Activated naive CD8-positive, alpha-beta T cell treated with anti-CD3 and anti-CD28 coated beads, Interleukin-2, amount 50 U/mL, for 24 hours (primary cell): ENCODE measurements around the gene SLC8A1.

Experiments
- ATAC-seq: fragments of 150-1000 bp; cut with Tn5 transposase; one replicate; pipeline ENCODE4 v1.10.0; 2021
- DNase-seq: peaks from one replicate; pipeline ENCODE4 v3.0.0; 2021
- H3K27ac Mint-ChIP-seq: one replicate; pipeline ENCODE4 v1.8.0; 2021; ENCODE audit warnings: mild to moderate bottlenecking, mixed read lengths
- H3K27me3 Mint-ChIP-seq: one replicate; pipeline ENCODE4 v1.8.0; 2021; ENCODE audit warnings: mixed read lengths
- H3K36me3 Mint-ChIP-seq: one replicate; pipeline ENCODE4 v1.8.0; 2021; ENCODE audit warnings: low read depth, mixed read lengths
- H3K4me1 Mint-ChIP-seq: one replicate; pipeline ENCODE4 v1.8.0; 2021; ENCODE audit warnings: mixed read lengths
- H3K4me3 Mint-ChIP-seq: one replicate; pipeline ENCODE4 v1.8.0; 2021; ENCODE audit warnings: mild to moderate bottlenecking, moderate library complexity, mixed read lengths
- H3K9me3 Mint-ChIP-seq: one replicate; pipeline ENCODE4 v1.8.0; 2021; ENCODE audit warnings: mixed read lengths

Gene SLC8A1

DNA sequence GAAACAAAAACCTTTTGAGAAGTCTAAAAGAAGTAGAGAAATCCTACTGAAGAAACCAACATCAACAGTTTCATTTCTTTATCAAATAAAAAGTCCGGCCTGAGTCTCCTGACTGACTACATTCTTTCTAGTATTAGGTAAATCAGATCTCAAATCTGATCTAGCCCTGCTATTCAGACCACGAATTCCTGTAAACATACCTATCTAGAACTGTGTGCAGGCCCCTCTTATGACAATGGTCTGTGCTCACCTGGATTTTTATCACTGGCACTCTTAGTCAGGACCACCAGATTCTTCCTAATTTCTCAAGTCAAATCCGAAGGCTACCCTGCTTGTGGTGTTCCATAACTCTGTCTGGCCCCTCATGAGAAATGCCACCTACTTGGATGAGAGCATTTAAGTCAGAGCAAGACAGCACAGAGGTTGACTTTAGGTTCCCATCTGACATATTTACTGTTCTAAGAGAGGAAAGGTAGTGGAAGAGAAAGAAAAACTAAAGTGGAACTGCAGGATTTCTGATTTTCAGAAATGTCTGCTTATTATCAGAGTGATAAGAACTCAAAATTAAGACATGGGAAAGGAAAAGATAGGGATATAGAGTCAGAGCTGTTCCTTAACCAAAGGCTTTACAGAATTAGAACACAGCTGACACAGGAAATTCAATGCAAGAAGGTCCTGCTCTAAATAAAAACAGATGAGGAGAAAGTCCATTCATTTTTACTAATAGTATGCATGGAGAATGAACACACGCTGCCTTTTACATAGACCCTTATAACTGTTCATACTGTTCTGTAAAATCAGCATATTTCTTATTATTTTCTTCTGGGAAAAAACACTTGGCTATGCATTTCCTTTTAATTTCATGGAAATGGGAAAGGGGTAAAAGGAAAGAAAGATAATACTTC is 56.5 kb downstream of the SLC8A1 start:
- H3K4me3 Mint-ChIP-seq: no peak overlapping the region
- no peaks in the 10 kb centered on the region for H3K36me3 Mint-ChIP-seq
- no peaks in the 10 kb centered on the region for H3K27me3 Mint-ChIP-seq
- no peak for DNase-seq
- ATAC-seq: no peak
- no peak overlapping the region for H3K27ac Mint-ChIP-seq
- peaks cover 2% of the 10 kb centered on the region for H3K9me3 Mint-ChIP-seq
- H3K4me1 Mint-ChIP-seq: no peaks in the 10 kb centered on the region

DNA sequence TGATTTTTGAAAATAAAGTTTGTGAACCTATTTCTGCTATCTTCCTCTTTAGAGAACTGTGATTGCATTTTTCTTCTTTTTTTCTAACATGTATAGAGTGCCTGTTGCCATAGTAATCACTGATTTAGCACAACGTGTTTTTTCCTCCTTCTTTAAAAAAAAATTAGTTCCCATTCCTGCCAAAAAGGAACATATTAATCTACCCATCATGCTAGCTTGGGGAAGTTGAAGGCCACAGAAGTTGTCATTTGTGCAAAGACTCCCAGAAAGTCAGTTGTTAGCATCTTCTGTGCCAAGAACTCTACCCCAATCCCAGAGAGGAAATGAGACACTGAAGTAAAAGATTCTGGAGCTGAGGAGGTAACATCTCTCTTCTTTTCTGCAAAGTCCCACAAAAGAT is 57.3 kb downstream of the SLC8A1 start:
- no peak overlapping the region for H3K4me3 Mint-ChIP-seq
- no peaks in the 10 kb centered on the region for H3K9me3 Mint-ChIP-seq
- no peaks in the 10 kb centered on the region for H3K36me3 Mint-ChIP-seq
- no peaks in the 10 kb centered on the region for H3K4me1 Mint-ChIP-seq
- ATAC-seq (no peak), DNase-seq (no peak)
- H3K27ac Mint-ChIP-seq: no peak overlapping the region
- no peaks in the 10 kb centered on the region for H3K27me3 Mint-ChIP-seq

DNA sequence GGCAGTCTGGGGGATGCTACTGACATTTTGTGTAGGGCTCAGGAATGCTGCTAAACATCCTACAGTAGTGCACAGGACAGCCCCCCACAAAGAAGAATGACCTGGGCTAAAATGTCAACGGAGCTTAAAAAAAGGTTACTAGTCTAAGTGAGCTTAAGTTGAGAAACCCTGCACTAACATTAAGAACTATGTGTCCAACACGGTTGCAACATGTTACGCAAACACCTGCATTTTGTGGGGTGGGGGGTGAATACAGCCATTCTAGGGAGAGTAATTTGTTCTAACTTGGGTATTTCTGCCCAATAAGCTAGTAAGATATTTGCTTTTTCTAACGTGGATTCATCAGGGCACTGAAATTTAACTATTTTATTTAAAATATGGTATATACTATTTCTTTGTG is 57.9 kb downstream of the SLC8A1 start:
- no peaks in the 10 kb centered on the region for H3K27me3 Mint-ChIP-seq
- DNase-seq (no peak), ATAC-seq (no peak)
- no peak overlapping the region for H3K4me3 Mint-ChIP-seq
- no peaks in the 10 kb centered on the region for H3K4me1 Mint-ChIP-seq
- H3K36me3 Mint-ChIP-seq: no peaks in the 10 kb centered on the region
- H3K27ac Mint-ChIP-seq: no peak overlapping the region
- no peaks in the 10 kb centered on the region for H3K9me3 Mint-ChIP-seq

DNA sequence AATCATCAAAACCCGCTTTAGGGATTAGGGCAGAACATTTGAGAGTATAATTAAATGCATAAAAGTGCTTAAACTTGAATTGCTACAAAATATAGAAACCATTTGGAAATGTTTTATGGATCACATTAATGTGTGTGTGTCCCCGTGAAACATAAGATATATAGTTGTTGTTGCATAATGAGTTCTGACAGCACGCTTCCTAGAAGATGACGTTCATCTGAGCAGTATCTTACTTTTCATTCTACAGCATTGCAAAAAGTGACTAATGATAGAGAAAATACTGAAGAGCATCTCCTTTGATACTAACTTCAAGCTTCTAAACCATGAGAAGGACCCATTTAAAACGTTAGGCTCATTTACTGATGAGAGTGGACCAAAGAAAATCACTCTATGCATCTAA is 63.7 kb downstream of the SLC8A1 start:
- H3K27me3 Mint-ChIP-seq: no peaks in the 10 kb centered on the region
- DNase-seq (no peak), ATAC-seq (no peak)
- no peaks in the 10 kb centered on the region for H3K36me3 Mint-ChIP-seq
- no peak overlapping the region for H3K27ac Mint-ChIP-seq
- H3K4me3 Mint-ChIP-seq: no peak overlapping the region
- H3K9me3 Mint-ChIP-seq: no peaks in the 10 kb centered on the region
- no peaks in the 10 kb centered on the region for H3K4me1 Mint-ChIP-seq

DNA sequence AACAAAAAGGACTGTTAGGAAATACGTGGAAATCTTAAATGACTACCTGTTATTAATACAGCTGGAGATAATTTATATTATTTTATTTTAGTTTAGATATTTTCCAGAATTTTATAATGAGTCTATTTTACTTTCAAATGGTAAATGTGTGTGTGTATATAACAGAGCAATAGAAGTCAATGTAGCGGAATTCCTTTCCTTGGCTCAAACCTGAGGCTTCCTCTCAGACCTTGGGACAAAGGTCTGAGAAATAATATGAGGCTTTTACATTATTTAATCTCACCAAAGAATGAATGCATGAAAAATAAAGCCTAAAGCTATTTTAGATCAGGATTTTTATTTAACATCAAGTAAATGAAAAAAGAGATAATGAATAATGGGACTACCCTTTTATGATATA is 65.7 kb downstream of the SLC8A1 start:
- H3K27me3 Mint-ChIP-seq: no peaks in the 10 kb centered on the region
- no peak overlapping the region for H3K4me3 Mint-ChIP-seq
- no peak for ATAC-seq
- H3K27ac Mint-ChIP-seq: no peak overlapping the region
- no peaks in the 10 kb centered on the region for H3K4me1 Mint-ChIP-seq
- peaks cover 3% of the 10 kb centered on the region for H3K36me3 Mint-ChIP-seq
- no peak for DNase-seq
- peaks cover 8% of the 10 kb centered on the region for H3K9me3 Mint-ChIP-seq

DNA sequence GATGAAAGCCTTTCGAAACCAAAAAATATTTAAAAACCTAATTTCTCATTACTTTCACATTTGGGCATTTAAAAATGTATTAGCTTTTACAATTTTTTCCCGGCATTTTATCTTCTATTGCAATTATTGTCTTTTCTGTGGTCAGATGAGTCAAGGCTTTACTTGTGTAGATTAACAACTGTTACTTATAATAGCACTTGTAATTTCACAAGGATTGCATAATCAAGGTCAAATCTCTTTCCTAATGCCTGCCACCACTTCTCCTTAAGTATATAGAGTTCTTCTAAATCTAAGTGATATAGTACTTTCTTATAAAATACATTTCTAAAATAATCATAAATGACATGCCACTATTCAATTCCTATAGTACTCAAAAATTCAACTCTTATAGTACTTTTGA is 67.2 kb downstream of the SLC8A1 start:
- no peak for DNase-seq

DNA sequence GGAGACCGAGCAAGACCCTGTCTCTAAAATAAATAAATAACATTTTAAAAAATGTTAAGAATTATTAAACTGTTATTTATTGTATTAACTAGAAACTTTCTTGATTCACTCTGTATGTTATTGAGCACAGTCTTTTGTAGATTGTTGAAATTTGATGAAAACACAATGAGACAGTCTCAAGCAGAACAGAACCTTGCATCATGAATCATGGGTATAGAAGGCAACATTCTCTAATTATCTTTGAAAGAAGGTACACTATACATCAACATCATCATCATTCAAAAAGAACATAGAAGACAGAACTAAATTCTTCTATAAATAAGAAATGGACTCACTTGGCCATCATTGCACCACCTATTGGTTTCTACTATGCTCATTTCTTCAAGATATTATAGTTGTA is 67.7 kb downstream of the SLC8A1 start:
- no peak overlapping the region for H3K27ac Mint-ChIP-seq
- H3K9me3 Mint-ChIP-seq: peaks cover 14% of the 10 kb centered on the region
- no peaks in the 10 kb centered on the region for H3K27me3 Mint-ChIP-seq
- H3K36me3 Mint-ChIP-seq: peaks cover 3% of the 10 kb centered on the region
- no peak for ATAC-seq
- no peak overlapping the region for H3K4me3 Mint-ChIP-seq
- H3K4me1 Mint-ChIP-seq: no peaks in the 10 kb centered on the region
- no peak for DNase-seq

More for the DNA sequence above, 67.2 kb downstream of the SLC8A1 start:
- Mint-ChIP-seq H3K9me3 (peaks cover 11% of the 10 kb centered on the region), H3K27me3 (no peaks in the 10 kb centered on the region), H3K27ac (no peak overlapping the region), H3K4me3 (no peak overlapping the region), H3K36me3 (peaks cover 3% of the 10 kb centered on the region), H3K4me1 (no peaks in the 10 kb centered on the region)
- ATAC-seq: no peak

DNA sequence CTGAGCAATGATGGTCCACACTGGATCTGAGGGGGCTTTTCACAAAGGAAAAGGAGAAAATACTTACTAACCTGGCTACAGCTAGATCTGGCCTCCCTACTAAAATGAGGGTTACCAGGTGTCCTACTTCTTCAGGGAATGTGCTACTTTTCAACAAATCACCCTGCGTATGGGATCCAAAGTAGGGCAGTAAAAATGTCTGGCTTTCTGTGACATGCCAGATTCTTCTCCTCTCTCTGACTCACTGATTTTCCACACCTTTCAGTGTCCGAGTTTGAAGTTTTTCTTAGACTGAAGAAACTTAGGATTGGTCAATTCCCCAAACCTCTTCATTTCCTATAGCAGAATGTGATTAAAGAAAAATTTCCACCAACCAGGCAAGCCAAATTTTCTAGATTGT is 71.2 kb downstream of the SLC8A1 start:
- no peak for ATAC-seq
- no peak overlapping the region for H3K4me3 Mint-ChIP-seq
- no peaks in the 10 kb centered on the region for H3K27me3 Mint-ChIP-seq
- H3K36me3 Mint-ChIP-seq: peaks cover 3% of the 10 kb centered on the region
- H3K4me1 Mint-ChIP-seq: no peaks in the 10 kb centered on the region
- no peak for DNase-seq
- H3K9me3 Mint-ChIP-seq: peaks cover 19% of the 10 kb centered on the region
- H3K27ac Mint-ChIP-seq: no peak overlapping the region

DNA sequence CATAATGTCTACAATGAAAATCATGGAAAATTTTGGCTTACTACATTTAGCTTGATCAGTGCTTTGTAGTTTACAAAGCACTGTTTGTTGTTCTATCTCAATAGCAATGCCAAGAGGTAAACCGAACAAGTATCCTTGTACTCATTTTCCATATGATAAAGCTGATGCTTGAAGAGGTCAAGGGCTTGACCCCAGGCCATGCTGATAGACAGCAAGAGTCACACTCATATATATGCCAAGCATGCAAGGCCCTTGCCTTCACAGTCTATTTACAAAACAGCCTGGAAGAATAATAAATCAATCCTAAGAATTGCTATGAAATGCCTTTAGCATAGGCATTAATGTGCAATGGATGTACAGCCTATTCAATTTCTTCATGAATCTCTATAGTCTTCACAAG is 71.8 kb downstream of the SLC8A1 start:
- Mint-ChIP-seq H3K4me1 (no peaks in the 10 kb centered on the region), H3K36me3 (peaks cover 3% of the 10 kb centered on the region), H3K4me3 (no peak overlapping the region), H3K27me3 (no peaks in the 10 kb centered on the region), H3K9me3 (peaks cover 19% of the 10 kb centered on the region), H3K27ac (no peak overlapping the region)
- no peak for DNase-seq
- no peak for ATAC-seq

DNA sequence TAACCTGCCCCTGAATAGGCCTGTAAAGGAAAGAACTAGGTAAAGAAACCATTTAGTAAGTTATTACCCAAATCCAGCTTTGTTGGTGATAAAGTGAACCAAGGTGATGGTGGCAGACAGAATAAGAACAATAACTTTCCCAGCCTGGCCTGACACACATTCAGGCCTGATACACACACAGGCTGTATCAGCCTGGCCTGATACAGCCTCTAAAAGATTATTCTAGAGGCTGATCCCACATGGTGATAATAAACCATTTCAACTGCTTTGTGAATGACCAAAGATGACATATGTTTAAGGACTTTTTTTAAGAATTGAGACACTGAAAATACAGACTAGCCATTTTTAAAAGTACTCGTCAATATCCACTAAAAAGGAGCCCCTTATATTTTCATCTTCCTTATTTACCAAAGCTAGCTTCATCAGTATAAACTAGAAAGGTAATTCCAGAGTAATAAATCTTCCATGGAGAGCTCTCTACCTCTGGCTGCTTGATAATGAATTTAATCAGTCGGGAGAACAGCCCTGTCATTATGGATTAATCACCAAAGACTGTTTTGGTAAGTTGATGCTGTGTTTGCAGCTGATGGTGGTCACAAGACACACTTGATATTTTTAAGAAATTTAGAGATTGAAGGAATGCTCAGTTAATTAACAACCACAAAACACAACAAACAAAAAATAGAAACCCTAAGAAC is 77.2 kb downstream of the SLC8A1 start:
- peaks cover 9% of the 10 kb centered on the region for H3K9me3 Mint-ChIP-seq
- H3K27ac Mint-ChIP-seq: no peak overlapping the region
- H3K4me3 Mint-ChIP-seq: no peak overlapping the region
- ATAC-seq (no peak), DNase-seq (no peak)
- no peaks in the 10 kb centered on the region for H3K27me3 Mint-ChIP-seq
- H3K4me1 Mint-ChIP-seq: peaks cover 2% of the 10 kb centered on the region
- H3K36me3 Mint-ChIP-seq: no peaks in the 10 kb centered on the region

DNA sequence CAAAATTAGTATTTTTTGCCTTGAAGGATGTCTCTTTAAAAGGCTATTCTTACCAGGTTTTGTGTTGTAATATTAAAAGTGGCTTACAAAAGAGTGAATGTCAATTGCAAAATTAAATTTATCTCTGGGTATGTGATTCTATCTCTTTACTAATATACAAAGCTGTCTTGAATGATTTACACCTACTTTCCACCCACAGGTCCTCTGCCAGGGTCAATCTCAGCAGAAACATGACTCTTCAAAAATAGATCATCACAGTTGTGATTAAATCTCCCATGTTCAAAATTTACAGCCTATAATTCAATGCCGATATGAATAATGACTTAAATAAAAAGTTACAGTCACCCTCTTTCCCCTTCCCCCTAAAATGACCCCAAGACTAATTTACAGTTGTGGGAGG is 78.8 kb downstream of the SLC8A1 start:
- peaks cover 3% of the 10 kb centered on the region for H3K9me3 Mint-ChIP-seq
- peaks cover 2% of the 10 kb centered on the region for H3K4me1 Mint-ChIP-seq
- no peak for ATAC-seq
- no peaks in the 10 kb centered on the region for H3K36me3 Mint-ChIP-seq
- H3K4me3 Mint-ChIP-seq: no peak overlapping the region
- no peak overlapping the region for H3K27ac Mint-ChIP-seq
- no peak for DNase-seq
- H3K27me3 Mint-ChIP-seq: no peaks in the 10 kb centered on the region

DNA sequence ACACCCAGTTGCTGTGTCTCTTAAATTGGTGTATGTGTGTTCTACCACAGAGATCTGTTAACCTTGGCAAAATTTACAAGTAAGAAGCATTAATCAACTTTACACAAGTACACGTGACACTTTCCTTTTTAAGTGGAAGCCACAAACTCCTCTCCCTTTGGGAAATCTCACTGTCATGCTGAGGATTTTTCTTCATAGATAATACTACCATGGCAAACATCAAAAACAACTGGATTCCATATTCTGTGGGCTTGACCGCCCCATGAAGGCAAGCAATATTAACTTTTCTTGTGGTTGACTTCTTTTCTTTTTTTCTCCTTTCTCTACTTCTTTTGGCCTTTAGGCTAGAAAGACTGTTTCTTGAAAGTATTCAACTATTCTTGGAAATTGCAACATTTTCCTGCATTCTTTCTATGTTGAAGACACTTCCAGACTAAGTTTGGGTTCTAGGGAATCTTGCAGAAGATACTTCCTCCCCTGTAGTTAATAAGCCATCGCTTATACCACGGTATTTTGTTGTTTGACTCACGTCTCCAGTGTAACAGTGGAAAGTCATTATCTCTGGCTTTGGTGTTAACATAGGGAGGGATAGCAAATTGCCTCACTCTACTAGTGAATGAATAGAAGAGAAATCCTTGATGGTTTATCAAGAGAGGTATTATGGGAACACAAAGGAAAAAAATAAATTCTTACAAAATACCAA is 79.5 kb downstream of the SLC8A1 start:
- H3K36me3 Mint-ChIP-seq: no peaks in the 10 kb centered on the region
- no peak for DNase-seq
- H3K27ac Mint-ChIP-seq: no peak overlapping the region
- ATAC-seq: no peak
- peaks cover 3% of the 10 kb centered on the region for H3K9me3 Mint-ChIP-seq
- H3K27me3 Mint-ChIP-seq: no peaks in the 10 kb centered on the region
- peaks cover 2% of the 10 kb centered on the region for H3K4me1 Mint-ChIP-seq
- H3K4me3 Mint-ChIP-seq: no peak overlapping the region

DNA sequence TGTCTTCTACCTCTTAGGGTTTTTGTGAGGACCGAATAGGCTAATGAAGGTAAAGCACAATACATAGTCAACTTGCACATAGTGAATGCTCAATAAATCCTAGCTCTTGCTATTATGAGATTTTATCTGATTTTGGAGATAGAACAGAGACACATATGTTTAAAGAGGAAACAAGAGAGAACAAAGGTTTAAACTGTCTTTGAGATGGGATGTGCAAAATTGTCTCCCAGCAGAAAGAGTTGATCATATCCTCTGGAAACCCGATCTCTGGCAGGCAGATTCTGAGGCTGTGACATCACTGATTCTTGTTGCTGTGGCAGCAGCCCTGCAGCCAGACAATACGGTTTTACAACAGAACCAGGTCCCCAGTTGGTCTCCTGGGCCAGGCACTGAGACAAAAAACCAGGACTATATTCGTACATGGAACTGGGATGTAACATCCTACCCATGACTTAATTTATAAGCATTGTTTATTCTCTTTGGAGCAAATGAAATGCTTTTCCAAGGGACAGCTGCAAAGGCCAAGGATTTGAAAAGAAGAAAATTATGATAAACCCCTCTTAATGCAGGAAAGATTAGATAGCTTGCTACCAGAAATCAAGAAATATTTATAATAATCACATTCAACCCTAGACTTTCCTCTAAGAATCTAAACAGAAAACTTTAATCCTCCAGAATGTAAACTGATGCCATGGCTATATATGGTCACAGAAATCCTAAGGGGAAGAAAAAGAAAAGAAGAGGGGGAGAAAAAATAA is 80.2 kb downstream of the SLC8A1 start:
- DNase-seq: no peak
- H3K4me3 Mint-ChIP-seq: no peak overlapping the region
- H3K4me1 Mint-ChIP-seq: peaks cover 2% of the 10 kb centered on the region
- no peaks in the 10 kb centered on the region for H3K27me3 Mint-ChIP-seq
- ATAC-seq: no peak
- H3K27ac Mint-ChIP-seq: no peak overlapping the region
- no peaks in the 10 kb centered on the region for H3K36me3 Mint-ChIP-seq
- peaks cover 3% of the 10 kb centered on the region for H3K9me3 Mint-ChIP-seq

DNA sequence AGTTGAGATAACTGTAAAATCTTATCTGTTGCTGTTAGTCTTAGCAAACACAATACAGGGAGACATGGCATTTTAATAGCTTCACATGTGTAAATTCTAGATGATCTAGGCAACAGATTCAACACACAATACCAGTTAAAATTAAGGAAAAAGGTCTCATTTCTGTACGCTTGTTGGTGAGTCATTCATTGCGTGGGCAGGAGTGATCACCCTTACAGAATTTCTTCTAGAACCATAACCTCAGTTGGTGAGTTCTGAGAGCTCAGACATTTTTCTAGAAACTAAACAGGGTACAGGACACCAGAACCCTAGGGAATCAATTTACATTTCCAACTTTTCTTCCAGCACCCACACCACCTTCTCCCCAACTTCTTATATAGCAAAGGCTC is 81.9 kb downstream of the SLC8A1 start:
- DNase-seq (no peak), ATAC-seq (no peak)
- H3K36me3 Mint-ChIP-seq: no peaks in the 10 kb centered on the region
- peaks cover 2% of the 10 kb centered on the region for H3K4me1 Mint-ChIP-seq
- H3K27me3 Mint-ChIP-seq: no peaks in the 10 kb centered on the region
- H3K4me3 Mint-ChIP-seq: no peak overlapping the region
- H3K9me3 Mint-ChIP-seq: no peaks in the 10 kb centered on the region
- H3K27ac Mint-ChIP-seq: no peak overlapping the region
